ENCODE results near the gene GRM1.

The GRM1 gene

DNA sequence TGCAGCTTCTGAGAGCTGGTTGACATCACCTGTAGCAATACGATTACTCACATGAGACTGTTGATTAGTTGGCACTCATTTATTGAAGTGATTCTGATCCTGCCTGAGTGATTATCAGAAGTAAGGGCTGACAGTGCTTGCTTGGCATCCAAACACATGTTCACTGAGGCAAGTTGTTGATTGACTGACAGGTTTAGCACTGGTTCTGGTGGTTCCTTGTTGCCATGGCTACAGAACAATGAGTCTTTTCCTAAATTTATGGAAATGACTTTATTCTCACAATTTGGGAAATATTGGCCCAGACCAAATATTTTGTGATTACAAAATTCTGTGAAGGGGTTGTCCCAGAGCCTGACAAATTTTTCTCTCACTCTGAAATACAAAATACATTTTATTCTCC lies 368.8 kb downstream of the GRM1 start:
- no peak for DNase-seq

DNA sequence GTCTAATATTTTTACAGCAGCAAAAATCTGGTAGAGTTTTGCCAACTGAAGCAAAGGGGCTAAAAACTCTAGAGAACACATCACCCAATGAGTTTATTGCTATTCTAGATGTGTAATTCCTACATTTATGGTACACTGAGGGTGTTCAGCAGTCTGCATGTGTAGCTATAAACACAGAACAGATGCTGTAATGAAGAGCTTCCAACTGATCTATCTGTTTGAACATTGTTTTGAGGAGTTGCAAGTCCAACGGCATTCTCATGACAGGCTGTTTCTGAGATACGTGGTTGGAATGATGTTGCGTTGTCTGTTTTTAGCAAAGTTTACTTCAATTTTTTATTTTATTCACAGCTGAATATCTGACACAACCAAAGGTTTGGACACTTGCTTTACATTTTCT lies 373.6 kb downstream of the GRM1 start:
- no peak for DNase-seq

DNA sequence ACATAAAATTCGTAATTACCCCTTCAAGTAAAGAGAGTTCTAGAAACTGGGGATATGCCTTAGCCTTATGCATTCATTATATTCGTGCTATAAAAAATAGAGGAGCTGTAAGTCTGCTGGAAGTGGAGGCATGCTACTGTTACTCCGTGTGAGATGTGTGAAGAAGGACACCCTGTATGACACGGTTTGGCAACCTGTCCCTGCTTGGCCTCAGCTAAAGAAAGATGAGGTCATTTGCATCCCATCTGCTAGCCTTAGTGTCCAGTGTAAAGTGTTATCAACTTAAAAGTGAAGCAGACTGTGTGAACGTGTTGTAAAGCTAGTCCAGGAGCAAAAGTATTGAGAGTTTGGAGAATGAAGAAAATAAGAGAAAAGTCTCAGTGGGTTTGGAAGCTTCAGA lies 379.7 kb downstream of the GRM1 start:
- DNase-seq: no peak

DNA sequence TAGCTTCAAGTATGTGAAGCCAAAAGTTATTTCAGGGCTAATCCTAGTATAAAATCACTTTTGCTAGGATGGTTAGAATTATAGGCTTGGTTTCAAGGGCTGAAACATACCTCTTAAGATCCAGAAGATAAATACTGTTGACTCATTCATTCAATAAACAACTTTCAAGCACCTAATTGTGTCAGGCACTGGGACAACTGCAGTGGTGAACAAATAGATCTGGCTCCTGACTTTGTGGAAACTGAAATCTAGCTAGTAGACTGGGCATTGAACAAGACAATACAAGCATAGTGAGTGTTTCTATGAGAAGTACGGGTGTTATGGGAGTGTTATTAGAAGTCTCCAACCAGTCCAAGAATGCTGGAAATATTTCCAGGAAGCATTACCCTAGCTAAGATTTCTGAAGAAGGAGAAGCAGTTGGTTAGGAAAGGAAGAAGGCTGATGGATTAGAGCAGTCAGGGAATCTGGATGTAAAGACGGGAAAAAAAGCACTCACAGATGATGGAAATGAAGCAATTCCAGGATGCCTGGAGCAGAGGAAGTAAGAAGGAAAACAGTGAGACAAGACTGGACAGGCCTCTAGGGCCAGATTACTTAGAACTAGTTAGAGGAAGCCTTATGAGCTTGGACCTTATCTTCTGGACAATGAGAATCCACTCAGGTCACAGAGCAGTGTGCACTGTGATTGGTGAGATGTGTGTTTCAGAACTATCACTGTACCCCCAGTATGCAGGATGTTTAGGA lies 382.2 kb downstream of the GRM1 start:
- no peak for DNase-seq

DNA sequence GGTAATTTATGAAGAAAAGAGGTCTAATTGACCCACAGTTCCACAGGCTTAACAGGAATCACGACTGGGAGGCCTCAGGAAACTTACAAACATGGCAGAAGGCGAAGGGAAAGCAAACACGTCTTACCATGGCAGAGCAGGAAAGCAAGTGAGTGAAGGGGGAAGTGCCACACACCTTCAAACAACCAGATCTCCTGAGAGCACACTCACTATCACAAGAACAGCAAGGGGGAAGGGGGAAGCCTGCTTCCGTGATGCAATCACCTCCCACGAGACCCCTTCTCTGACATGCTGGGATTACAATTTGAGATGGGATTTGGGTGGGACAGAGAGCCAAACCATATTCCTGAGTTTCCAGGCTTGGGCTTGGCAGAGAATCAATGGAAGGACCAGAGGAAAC lies 390.7 kb downstream of the GRM1 start:
- no peak for DNase-seq

DNA sequence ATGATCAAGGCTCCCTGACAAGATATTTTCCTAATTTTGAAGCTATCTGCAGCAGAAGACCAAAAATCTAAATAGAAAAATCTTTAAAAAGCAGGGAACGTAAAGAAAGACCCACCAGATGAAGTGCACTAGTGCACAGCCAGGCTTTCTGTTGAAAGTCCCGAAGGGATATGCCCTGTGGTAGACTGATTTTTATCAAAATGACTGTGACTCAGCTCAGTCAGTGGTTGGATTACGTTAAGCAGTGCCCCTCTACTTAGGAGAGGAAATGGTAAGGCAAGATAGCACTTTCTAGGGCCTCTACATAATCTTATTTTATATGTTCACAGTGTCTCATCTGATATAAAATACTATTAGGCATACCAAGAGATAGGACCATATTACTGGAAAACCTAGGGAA lies 391.4 kb downstream of the GRM1 start:
- no peak for DNase-seq

DNA sequence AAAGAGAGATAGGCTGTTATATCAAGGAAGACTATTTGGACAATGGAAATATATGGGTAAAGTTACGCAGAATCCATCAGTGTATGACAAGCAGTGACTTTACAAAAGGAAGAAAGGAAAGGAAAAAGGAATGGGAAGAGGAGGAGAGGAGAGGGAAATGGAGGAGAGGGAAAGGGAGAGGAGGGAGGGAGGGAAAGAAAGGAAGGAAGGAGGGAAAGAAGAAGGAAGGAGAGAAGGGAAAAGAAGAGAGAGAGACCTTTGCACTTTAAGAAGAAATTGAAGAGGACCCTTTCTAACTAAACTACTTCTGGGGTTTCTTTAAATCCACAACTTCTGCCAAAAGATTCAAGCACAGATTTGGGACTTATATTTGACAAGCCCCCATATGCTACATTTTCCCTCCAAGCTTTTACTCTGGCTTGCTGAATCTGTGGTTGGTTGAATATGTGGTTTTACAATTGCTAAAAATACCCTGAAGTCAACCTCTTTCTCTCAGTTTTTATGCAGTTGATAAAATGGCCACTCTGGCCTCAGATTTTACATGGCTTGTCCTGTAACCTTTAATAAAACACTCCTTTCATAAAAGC lies 394.0 kb downstream of the GRM1 start:
- DNase-seq: no peak

DNA sequence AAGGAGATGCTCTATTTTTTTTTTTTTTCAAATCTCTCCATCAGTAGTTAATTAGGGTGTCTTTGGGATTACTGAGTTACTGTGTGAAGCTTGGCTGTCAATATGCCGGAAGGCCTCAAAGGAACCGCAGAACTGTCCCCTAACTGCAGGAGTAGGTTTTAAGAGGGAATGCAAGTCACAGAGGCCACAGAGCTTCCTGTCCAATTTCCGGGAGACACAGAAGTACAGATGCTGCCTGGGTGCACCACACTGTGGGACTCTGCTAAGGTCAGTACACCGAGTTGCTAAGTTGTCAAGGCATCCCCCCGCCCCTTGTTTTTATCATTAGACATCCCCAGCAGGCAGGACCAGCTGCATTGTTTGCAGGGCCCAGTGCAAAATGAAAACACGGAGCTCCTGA lies 394.6 kb downstream of the GRM1 start:
- DNase-seq: no peak

DNA sequence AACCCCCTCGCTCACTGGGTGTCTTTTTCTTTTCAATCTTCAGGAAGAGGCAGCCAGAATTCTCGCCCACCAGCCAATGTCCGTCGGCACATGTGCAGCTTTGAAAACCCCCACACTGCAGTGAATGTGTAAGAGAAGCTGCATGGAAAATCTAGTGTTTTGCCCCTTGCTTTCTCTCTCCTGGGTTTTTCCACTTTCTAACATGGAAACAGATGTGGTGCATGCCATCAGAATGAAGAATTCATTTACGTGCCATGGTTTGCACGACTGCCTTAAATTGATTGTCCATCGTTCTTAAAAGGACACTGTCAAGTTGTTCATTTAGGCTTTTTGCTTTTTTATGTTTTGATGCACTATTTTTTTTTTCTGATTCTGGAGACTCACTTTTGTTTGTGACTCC lies 397.7 kb downstream of the GRM1 start:
- no peak for DNase-seq

DNA sequence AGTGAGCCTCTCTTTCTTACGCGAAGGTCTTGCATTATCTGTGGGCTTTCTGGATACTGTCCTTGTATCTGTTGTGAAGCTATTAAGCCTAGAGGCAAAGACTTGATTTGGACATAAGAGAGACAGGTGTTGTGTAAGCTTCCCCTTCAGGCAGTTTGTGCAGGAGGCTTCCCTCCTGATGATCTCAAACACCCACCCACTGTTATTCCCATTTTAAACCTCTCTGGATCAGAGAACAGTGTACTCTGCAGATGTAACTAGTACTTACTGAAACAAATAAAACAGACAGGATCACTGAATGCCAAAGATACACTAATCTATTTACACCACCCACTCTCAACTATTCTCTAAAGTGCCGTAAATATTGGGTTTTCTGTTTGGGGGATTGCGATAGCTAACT lies 401.0 kb downstream of the GRM1 start:
- DNase-seq: no peak

DNA sequence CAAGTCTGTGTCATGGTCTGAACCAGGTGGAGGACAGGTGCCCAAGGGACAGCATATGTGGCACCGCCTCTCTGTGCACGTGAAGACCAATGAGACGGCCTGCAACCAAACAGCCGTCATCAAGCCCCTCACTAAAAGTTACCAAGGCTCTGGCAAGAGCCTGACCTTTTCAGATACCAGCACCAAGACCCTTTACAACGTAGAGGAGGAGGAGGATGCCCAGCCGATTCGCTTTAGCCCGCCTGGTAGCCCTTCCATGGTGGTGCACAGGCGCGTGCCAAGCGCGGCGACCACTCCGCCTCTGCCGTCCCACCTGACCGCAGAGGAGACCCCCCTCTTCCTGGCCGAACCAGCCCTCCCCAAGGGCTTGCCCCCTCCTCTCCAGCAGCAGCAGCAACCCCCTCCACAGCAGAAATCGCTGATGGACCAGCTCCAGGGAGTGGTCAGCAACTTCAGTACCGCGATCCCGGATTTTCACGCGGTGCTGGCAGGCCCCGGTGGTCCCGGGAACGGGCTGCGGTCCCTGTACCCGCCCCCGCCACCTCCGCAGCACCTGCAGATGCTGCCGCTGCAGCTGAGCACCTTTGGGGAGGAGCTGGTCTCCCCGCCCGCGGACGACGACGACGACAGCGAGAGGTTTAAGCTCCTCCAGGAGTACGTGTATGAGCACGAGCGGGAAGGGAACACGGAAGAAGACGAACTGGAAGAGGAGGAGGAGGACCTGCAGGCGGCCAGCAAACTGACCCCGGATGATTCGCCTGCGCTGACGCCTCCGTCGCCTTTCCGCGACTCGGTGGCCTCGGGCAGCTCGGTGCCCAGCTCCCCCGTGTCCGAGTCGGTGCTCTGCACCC lies 405.2 kb downstream of the GRM1 start:
- no peak for DNase-seq

DNA sequence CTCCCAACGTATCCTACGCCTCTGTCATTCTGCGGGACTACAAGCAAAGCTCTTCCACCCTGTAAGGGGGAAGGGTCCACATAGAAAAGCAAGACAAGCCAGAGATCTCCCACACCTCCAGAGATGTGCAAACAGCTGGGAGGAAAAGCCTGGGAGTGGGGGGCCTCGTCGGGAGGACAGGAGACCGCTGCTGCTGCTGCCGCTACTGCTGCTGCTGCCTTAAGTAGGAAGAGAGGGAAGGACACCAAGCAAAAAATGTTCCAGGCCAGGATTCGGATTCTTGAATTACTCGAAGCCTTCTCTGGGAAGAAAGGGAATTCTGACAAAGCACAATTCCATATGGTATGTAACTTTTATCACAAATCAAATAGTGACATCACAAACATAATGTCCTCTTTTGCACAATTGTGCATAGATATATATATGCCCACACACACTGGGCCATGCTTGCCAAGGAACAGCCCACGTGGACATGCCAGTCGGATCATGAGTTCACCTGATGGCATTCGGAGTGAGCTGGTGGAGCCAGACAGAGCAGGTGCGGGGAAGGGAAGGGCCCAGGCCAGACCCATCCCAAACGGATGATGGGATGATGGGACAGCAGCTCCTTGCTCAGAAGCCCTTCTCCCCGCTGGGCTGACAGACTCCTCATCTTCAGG lies 406.0 kb downstream of the GRM1 start:
- no peak for DNase-seq

DNA sequence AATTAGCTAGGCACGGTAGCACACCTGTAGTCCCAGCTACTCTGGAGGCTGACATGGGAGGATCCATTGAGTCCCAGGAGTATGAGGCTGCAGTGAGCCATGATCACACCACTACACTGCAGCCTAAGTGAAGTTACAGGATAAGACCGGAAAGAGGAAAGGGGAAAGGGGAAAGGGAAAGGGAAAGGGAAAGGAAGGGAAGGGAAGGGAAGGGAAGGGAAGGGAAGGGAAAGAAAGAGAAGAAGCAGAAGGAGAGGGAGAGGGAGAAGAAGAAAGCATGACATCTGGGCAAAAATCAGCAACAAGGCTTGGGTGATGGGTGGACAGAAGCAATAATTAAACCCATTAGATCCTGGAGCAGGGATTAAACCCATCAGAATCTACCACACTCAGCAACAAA lies 413.0 kb downstream of the GRM1 start:
- DNase-seq: no peak

DNA sequence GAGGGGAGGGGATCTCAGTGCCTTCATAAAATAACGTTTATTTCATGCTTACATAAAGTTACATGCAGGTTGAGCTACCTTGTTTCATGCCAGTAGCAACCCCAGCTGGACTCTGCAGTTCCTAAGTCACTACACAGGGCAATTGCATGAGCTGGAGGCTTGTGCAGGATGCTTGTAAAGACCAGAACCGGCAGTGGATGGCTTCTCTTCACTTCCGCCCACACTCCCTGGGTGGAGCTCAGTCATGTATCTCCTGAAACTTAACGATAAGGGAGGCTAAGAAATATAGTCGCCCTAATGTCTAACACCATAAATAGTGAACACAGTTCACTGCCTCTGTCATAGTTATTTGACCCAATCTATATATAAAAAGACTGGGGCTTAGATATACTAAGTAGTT lies 415.3 kb downstream of the GRM1 start:
- no peak for DNase-seq

DNA sequence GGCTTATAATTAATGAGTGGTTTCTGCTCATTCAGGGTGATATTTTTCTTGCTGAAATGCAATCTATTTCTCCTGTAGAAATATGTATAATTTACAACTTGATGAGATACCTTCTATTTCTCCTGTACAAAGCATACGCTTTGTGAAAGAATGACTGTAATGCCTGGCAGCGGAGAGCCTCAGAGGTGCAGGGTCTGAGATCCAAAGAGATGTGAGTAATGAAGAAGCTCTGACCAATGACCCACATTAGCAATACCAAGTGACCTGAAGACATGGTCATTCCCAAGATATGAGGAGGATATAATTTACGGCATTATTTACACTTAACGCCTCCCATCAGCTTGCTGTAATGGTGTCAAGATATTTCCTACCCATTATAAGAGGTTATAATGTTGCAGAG lies 416.4 kb downstream of the GRM1 start:
- no peak for DNase-seq

DNA sequence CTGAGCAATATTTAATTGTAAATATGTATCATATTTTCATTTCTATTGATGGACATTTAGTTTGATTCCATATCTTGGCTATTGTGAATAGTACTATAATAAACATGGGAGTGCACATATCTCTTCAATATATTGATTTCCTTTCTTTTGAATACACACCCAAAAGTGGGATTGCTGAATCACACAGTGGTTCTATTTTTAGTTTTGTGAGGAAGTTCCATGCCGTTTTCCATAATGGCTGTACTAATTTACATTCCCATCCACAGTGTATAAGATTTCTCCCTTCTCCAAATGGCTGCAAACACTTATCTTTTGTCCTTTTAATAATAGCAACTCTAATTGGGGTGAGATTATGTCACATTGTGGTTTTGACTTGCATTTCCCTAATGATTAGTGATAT lies 428.0 kb downstream of the GRM1 start:
- no peak for DNase-seq

DNA sequence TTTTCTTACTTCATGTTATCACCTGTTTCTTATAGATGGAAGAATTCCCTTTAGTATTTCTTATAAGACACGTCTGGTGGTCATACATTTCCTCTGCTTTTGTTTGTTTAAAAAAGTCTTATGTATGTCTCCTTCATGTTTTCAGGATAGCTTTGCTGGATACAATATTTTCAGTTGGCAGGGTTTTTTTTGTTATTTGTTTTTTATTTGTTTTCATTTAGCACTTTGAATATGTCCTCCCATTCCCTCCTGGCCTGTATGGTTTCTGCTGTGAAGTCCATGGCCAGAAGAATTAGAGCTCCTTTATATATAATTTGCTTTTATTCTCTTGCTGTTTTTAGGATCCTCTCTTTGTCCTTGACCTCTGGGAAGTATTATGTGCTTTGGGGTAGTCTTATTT lies 432.1 kb downstream of the GRM1 start:
- DNase-seq: no peak

DNA sequence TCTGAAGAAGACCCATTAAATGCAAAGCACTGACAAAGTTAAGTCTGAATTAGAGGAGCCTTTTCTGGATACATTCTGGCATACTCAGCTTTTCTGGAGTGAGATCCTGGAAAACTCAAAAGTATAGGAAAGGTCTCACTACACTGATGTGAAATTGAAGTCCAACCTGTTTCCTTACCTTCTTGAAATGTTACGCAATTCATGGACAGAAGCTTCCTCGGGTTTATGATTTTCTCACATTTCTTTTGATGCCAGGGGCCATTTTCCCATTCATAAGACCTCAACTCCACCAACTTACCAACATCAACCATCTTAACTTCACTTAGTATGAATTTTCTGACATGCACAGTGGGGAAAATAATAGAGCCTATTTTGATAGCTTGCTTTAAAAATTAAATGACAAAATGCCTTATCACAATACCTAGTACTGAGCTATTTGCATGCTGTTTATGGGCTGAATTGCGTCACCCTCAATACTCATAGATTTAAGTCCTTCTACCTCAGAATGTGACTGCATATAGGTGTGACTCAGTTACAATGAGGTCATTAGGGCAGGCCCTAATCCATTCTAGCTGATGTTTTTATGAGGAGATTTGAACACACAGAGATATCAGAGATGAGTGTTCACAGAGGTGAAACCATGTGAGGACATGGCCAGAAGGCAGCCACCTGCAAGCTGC lies 441.4 kb downstream of the GRM1 start:
- DNase-seq: no peak

DNA sequence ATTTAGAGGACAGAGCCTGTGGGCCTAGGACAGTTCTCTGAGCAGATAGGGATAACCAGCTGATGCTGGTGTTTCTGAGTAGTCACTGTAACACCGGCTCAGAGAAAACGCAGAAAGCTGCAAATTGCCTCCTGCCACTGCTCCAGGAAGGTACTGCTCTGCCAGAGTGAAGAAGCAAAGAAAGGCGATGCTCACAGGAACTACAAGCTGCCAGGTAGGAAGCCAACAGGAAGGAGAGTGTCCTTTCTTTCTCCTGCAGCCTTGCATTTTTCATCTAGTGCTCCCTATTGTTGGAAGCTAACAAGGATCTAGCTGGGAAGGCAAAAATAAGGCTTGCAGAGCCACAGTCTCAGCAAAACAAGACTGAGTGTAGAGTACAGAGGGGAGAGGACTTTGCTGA lies 444.1 kb downstream of the GRM1 start:
- no peak for DNase-seq

DNA sequence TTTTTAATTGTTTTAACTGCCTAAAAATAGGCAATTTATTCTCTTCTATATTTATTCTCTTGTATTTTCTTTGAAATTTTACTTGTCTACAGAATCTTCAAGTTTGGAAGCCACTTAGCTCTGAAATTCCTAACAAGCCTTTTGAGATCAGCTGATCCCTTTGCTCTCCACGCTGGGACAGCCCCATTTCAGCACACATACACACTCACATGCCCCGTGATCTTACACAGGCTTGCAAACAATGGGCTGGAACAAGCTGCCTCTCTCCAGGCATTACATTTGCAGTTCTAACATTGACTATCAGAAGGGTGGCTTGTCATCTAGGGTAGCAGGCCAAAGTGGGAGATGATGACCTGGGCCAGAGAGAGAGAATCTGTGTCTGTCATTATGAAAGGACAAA lies 452.7 kb downstream of the GRM1 start:
- no peak for DNase-seq

DNA sequence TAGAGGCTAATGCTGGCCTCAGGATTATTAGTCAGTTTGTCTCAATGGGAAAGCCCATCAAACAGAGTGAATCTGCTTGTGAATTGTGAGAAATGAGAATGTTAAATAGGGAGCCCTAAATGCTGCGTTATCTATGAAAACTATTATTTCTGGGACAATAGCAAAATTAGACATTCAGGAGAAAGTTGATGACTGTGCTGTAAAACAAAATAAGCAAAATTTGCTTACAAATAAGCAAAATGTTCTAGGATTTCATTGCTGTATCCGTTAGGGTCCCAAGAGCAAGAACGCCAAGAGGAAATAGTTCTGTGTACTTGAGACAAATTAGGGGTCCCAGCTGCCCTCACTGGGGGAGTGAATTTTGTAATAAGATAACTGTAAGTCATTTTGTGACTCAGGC lies 455.5 kb downstream of the GRM1 start:
- DNase-seq: no peak
